RWPE1 (cell line): ENCODE data around the gene NDNF.

Source experiments
- CTCF ChIA-PET: fragments of 350-600 bp; sonication (Branson Sonifier 250); formaldehyde crosslinking; extraction: SDS; loops from one replicate; lab custom pipeline; 2021; lab: Yijun Ruan, JAX
- POLR2A ChIA-PET: fragments of 400-600 bp; formaldehyde crosslinking; extraction: SDS; loops from one replicate; lab custom pipeline; 2020; ENCODE audit warnings: antibody characterized with exemption; ENCODE audit not compliant: low non-redundant PET; lab: Yijun Ruan, JAX
- DNase-seq: peaks from one replicate; pipeline ENCODE4 v3.0.0; 2012; ENCODE audit warnings: low spot score
- H3K27ac ChIP-seq: fragments of 450-650 bp; 2 replicates; pipeline ENCODE4 v1.5.1; 2017
- TF ChIP-seq, protein P1 (sequence below): fragments of 450-650 bp; conservative IDR thresholded peaks from 2 replicates; pipeline ENCODE4 v1.5.1; 2017; ENCODE audit warnings: low read depth, mild to moderate bottlenecking

NDNF gene, protein sequence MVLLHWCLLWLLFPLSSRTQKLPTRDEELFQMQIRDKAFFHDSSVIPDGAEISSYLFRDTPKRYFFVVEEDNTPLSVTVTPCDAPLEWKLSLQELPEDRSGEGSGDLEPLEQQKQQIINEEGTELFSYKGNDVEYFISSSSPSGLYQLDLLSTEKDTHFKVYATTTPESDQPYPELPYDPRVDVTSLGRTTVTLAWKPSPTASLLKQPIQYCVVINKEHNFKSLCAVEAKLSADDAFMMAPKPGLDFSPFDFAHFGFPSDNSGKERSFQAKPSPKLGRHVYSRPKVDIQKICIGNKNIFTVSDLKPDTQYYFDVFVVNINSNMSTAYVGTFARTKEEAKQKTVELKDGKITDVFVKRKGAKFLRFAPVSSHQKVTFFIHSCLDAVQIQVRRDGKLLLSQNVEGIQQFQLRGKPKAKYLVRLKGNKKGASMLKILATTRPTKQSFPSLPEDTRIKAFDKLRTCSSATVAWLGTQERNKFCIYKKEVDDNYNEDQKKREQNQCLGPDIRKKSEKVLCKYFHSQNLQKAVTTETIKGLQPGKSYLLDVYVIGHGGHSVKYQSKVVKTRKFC

DNA sequence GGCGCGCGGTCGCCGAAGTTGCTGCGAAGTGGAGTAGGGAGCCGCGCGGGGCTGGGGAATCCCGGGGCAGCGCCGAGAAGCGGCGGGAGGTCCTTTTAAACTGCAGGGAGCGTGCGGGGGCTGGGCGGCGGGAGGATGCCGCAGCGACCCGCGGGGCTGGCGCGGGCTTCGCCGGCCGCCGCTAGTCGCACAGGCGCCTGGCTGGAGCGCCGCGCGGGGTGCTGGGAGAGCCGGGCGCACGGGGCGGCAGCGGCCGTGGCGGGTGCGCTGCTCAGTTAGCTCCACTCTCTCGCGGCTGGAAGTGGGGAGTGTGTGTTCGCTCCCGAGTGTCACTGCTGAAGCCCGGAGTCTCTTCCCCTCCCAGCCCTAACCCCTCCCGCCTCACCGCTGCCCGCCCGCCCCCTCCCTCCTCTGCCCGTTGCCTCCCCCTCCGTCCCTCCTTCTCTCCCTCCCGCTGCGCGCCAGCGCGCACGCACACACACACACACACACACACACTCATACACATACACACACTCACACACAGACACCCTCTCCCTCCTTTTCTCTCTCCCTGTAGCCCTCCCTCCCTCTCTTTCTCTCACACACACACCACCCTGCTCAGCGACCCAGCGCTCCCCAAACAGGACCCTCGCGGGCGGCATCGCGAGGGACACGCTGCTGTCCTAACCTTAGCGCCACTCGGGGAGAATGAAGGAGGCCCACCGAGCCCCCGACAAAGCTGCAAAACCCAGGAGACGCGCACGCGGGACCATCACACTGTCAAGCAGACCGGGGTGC lies at the start of gene NDNF:
Gene NDNF, minus strand, starts transcription at position 312 of the 780 bp plus-strand sequence. CDS start 26,698 bp downstream, outside the sequence.
- ChIA-PET CTCF (interaction anchor here (0.7 kb wide), 1 partner anchor 1315 kb away, joined by 7 read pairs; no protein-coding TSS in a partner anchor), POLR2A (no interaction called here)
- H3K27ac ChIP-seq = no peak within 1 kb of the TSS
- TF ChIP-seq, protein P1, sequence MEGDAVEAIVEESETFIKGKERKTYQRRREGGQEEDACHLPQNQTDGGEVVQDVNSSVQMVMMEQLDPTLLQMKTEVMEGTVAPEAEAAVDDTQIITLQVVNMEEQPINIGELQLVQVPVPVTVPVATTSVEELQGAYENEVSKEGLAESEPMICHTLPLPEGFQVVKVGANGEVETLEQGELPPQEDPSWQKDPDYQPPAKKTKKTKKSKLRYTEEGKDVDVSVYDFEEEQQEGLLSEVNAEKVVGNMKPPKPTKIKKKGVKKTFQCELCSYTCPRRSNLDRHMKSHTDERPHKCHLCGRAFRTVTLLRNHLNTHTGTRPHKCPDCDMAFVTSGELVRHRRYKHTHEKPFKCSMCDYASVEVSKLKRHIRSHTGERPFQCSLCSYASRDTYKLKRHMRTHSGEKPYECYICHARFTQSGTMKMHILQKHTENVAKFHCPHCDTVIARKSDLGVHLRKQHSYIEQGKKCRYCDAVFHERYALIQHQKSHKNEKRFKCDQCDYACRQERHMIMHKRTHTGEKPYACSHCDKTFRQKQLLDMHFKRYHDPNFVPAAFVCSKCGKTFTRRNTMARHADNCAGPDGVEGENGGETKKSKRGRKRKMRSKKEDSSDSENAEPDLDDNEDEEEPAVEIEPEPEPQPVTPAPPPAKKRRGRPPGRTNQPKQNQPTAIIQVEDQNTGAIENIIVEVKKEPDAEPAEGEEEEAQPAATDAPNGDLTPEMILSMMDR = no peak
- DNase-seq = no peak

DNA sequence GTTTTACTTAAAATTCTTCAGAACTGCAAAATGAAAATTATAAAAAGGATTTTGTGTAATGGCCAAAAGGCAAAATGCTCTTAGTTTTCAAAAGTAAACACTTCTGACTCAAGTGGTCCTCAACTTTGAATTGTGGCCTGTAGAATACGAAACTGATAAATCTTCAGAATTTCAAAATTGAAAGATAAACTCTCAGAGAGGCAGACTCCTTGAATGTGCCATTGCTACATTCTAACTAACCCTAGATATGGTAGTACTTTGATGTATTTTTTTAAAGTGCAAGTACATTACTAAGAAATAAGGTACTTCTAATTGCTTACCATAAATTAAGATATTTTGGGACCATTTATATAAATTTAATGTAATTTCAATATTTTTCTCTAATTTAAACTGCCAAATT lies 47.4 kb upstream of the NDNF start:
- ChIA-PET CTCF (interaction anchor here (0.6 kb wide), 1 partner anchor 963 kb away, joined by 5 read pairs; no protein-coding TSS in a partner anchor), POLR2A (no interaction called here)
- DNase-seq = no peak

DNA sequence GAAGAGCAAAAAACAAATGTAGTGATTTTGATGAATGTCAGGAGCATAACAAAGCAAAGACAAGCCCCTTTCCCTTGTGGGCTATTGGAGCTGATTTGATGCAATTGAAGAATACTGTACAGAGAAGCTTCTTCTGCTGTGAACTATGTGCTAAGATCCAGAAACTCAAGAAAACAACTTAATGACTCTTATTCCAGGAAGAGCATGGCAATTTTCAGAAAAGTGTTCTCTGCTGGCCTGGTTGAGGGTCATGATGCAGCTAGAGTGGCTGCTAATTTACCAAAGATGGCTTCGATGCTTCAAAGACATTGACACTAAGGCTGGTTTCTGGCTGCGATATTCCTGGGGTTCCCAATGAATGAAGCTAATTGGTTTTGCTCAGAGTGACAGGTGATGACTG lies 46.0 kb upstream of the NDNF start:
- ChIA-PET CTCF (no interaction called here), POLR2A (no interaction called here)
- no peak overlapping the region for H3K27ac ChIP-seq
- TF ChIP-seq, protein P1 = no peak
- DNase-seq = no peak

More for the DNA sequence above, 47.4 kb upstream of the NDNF start:
- H3K27ac ChIP-seq = no peak overlapping the region
- TF ChIP-seq, protein P1 = no peak

DNA sequence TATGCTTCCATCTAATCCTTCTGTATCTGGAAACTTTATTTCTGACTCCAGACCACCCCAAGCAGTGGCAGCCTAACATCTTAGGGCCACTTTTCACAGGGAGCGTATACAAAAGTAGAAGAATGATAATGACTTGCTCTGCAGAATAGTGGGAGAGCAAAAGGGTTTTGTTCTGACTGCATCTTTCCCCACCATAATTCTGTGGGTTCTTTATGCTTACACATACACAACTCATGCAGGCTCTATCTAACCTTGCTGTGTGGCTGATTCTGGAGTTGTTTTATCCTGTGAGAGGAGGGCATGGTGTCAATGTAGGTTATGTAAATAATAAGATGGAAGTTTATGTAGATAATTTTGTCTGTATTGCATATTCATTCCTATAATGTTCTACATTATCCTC lies 42.4 kb upstream of the NDNF start:
- H3K27ac ChIP-seq = no peak overlapping the region
- TF ChIP-seq, protein P1 = no peak
- CTCF ChIA-PET = no interaction called here
- no peak for DNase-seq
- POLR2A ChIA-PET = no interaction called here

DNA sequence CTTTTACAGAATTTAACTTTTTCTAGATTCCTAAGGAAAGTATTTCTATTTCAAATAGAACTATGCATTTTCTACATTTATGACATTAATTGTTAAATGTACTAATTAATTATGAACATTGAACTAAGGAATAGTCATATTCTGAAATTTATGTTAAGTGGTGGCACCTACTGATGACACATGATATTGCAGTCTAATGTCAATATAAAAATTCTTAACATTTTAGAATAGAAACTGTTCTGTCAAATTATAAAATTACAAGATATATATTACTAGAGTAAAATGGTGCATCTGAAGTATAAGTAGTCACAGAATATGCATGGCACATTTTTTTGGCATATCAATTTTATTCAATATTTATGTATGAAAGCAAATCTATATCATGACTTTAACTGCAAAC lies 40.2 kb upstream of the NDNF start:
- TF ChIP-seq, protein P1 = peak; percentile 56
- POLR2A ChIA-PET = no interaction called here
- H3K27ac ChIP-seq = no peak overlapping the region
- CTCF ChIA-PET = interaction anchor here (0.5 to 0.7 kb wide), 3 partner anchors 28 to 1185 kb away, joined by 3 to 4 read pairs (median 4); no protein-coding TSS in a partner anchor
- no peak for DNase-seq

DNA sequence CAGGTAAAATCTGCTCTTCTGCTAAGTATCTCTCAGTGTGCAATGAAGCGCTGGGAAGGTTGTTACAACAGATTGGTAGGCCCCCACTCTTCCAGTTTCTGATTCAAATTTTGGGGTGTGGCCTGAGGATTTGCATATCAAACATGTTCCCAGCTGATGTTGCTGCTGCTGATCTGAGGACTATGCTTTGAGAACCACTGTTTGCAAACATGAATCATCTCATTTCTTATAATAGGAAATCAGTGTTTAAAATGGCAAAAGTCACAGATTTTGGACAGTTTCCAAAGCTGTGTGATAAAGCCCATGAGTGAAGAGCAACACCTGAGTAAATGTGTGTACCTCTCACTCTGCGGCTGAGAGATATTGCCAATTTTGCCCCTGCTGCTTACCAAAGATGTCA lies 36.2 kb upstream of the NDNF start:
- ChIA-PET CTCF (interaction anchor here (0.6 kb wide), 1 partner anchor 166 kb away, joined by 3 read pairs; no protein-coding TSS in a partner anchor), POLR2A (no interaction called here)
- H3K27ac ChIP-seq = no peak overlapping the region
- no peak for DNase-seq
- TF ChIP-seq, protein P1 = no peak
